ENCODE measurements around the gene GORASP2. TPM values are rescaled to one million over a fixed set of nuclear protein-coding genes. Genes with fewer than 3 reads are reported as not detected.

GORASP2 gene
- 35.3 TPM for total RNA-seq

DNA sequence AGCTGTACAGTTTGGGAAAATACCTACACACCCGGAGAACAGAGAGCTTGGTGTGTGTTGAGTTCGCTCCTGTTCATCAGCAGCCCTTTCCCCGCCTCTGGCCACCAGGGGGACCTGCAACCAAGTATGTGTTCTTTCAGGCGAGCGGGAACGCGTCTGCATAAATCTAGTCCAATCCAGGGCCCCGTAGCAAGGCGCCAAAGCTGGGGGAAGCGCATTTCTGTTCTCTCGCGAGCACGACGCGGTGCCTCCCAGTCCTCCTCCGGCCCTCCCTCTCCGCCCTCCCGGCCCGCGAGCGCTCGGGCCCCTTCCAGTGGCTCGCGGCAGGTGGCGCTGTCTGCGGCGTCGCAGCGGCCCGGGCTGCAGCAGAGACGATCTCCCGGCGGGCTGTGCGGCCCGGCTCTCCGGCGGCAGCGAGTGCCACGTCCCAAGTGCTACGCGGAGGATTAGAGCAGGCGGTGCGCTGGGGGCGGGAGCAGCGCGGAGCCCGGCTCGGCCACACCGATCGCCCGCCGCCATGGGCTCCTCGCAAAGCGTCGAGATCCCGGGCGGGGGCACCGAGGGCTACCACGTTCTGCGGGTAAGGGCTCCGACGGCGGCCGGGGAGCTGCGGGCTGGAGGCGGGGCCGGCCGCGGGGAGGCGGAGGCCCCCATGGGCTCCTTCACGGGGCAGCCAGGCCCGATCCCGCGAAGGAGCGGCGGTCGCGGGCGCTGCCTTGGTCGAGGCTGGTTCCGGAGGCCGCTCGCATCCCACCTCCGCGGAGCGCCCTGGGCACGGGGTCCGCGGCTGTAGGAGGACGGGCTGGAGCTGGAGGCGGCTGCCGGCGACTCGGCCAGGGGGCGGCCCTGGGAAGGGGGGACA, at the start of gene GORASP2:
TSS of gene GORASP2 (plus strand) at position 430 of the 862 bp plus-strand sequence. CDS start at position 518, 88 bp downstream.

Other genes starting within 250 kb of the GORASP2 start
- 2.3 TPM for gene SP5, start 213.9 kb upstream of the GORASP2 start, total RNA-seq
- 1.6 TPM for gene ERICH2, start 158.9 kb upstream of the GORASP2 start, total RNA-seq
- gene GAD1, start 112.4 kb upstream of the GORASP2 start, total RNA-seq: 163 TPM
- gene TLK1, start 231.6 kb downstream of the GORASP2 start, total RNA-seq: 40.8 TPM

Measured in diencephalon (tissue), 1 donor.